ENCODE data around the gene MSANTD1. TPM values are rescaled to one million over a fixed set of nuclear protein-coding genes. Genes with fewer than 3 reads are reported as not detected.

MSANTD1 gene
- total and polyA plus RNA-seq, 7 donors = 0.11 to 0.94 (median 0.34) TPM

DNA sequence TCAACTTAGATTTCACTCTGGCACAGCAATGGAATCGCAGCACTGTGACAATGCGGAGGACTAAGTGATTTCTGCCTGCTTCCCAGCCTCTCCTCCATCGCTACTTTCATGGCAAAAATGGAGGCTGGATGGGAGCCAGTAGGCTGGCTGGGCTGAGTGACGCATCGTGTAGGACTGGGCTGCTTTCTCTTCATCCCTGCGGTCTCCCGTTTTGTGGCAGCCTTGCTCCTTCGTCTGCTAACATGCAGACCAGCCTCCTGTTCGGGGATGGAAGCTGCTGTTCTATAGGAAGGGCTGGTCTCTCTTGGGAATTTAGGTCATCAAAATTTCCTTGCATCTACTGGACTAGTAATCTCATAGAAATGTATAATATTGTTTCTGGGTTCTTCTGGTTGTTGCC lies 28.0 kb downstream of the MSANTD1 start:
- H3K36me3 ChIP-seq (ENCODE audit: insufficient read depth in 1 of 2, low read depth in 1 of 2) = no peaks in the 10 kb centered on the region
- H3K27me3 ChIP-seq (ENCODE audit: insufficient read depth in 3 of 3, low read length in 2 of 3) = no peaks in the 10 kb centered on the region
- intact Hi-C loops (cut with DNase I) = no loop called here
- no peaks in the 10 kb centered on the region for H3K4me1 ChIP-seq
- WGBS, 3 donors = 61 to 63% (median 62%) methylated on average over 9 of the region's 9 CpGs
- ATAC-seq (peak in 2 of 4 donors; percentile 36 to 42), DNase-seq (no peak)
- H3K27ac ChIP-seq = no peak overlapping the region
- H3K9me3 ChIP-seq = no peaks in the 10 kb centered on the region
- TF ChIP-seq, protein P1, sequence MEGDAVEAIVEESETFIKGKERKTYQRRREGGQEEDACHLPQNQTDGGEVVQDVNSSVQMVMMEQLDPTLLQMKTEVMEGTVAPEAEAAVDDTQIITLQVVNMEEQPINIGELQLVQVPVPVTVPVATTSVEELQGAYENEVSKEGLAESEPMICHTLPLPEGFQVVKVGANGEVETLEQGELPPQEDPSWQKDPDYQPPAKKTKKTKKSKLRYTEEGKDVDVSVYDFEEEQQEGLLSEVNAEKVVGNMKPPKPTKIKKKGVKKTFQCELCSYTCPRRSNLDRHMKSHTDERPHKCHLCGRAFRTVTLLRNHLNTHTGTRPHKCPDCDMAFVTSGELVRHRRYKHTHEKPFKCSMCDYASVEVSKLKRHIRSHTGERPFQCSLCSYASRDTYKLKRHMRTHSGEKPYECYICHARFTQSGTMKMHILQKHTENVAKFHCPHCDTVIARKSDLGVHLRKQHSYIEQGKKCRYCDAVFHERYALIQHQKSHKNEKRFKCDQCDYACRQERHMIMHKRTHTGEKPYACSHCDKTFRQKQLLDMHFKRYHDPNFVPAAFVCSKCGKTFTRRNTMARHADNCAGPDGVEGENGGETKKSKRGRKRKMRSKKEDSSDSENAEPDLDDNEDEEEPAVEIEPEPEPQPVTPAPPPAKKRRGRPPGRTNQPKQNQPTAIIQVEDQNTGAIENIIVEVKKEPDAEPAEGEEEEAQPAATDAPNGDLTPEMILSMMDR (IDR thresholded peaks at IDR 0.05) = no peak
- H3K4me3 ChIP-seq = no peak overlapping the region

DNA sequence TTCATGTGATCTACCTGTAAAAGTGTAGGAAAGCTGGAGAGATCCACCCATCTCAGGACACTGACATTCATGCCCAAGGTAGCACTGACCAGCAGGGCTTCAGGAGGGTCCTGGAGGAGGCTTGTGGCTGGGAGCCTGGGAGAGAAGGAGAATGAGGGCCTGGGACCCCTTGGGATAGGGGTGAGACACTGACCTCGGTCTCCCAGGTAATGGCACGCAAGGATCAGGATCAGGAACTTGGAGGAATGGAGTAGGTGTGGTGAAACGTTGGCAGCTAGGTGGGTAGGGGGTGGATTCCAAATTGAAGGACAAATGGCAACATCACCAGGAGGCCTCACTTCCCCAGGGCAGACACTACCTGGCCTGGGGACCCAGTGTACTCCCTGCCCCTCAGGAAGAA lies 31.5 kb downstream of the MSANTD1 start:
- Histone ChIP-seq H3K36me3 (ENCODE audit: insufficient read depth in 1 of 2, low read depth in 1 of 2) (no peaks in the 10 kb centered on the region), H3K4me1 (peaks cover 2% of the 10 kb centered on the region), H3K4me3 (no peak overlapping the region), H3K9me3 (no peaks in the 10 kb centered on the region), H3K27me3 (ENCODE audit: insufficient read depth in 3 of 3, low read length in 2 of 3) (no peaks in the 10 kb centered on the region), H3K27ac (no peak overlapping the region)
- ATAC-seq = no peak
- WGBS, 3 donors = 90 to 94% (median 90%) methylated on average over 3 of the region's 3 CpGs
- no peak for DNase-seq
- TF ChIP-seq, protein P1 (IDR thresholded peaks at IDR 0.05) = no peak
- intact Hi-C loops (cut with DNase I) = no loop called here

DNA sequence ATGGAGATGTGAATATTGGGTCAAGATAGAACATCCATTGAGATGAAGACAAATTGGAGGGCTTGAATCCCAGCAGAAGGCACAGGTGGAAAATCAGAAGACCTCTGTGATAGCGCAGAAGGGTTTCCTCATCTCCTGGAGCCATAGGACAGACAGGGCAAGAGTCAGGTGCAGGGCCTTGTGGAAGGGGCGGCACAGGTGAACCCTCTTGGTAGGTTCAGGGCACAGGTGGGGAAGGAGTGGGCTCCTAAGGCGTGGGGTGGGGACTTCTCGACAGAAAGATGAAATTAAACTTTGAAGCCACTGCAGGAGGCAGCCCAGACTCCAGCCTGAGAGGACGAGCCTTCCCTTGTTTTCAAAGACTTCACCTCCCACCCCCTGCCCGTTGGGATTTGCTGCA lies 34.5 kb downstream of the MSANTD1 start:
- no peak for ATAC-seq
- no peak for DNase-seq
- TF ChIP-seq, protein P1 (IDR thresholded peaks at IDR 0.05) = no peak
- H3K4me1 ChIP-seq = peaks cover 11% of the 10 kb centered on the region
- 78 to 81% (median 80%) methylated on average over 6 of the region's 6 CpGs for WGBS, 3 donors
- H3K27ac ChIP-seq = no peak overlapping the region
- H3K4me3 ChIP-seq = no peak overlapping the region
- H3K36me3 ChIP-seq (ENCODE audit: insufficient read depth in 1 of 2, low read depth in 1 of 2) = no peaks in the 10 kb centered on the region
- no peaks in the 10 kb centered on the region for H3K27me3 ChIP-seq (ENCODE audit: insufficient read depth in 3 of 3, low read length in 2 of 3)
- H3K9me3 ChIP-seq = no peaks in the 10 kb centered on the region
- intact Hi-C loops (cut with DNase I) = no loop called here

DNA sequence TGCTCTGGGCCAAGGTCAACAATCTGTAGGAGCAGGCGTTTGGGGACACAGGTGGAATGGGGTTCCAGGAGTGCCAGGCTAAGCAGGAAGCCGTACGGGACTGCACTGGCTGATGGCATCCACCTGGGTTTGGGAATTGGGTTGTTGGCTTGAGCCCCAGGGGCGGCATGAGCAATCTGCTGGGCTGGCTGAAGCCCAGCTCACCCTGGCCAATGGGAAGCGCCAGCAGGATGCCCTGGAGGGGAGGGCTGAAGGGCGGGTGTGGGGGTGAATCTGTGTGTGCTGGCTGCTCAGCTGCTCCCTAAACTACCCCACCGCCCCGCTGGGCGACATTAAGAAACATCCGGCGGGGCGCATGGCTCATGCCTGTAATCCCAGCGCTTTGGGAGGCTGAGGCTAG lies 35.0 kb downstream of the MSANTD1 start:
- TF ChIP-seq, protein P1 (IDR thresholded peaks at IDR 0.05) = no peak
- intact Hi-C loops (cut with DNase I) = no loop called here
- 48 to 65% (median 60%) methylated on average over 13 of the region's 13 CpGs for WGBS, 3 donors
- Histone ChIP-seq H3K4me3 (no peak overlapping the region), H3K36me3 (ENCODE audit: insufficient read depth in 1 of 2, low read depth in 1 of 2) (no peaks in the 10 kb centered on the region), H3K4me1 (peaks cover 11% of the 10 kb centered on the region), H3K9me3 (no peaks in the 10 kb centered on the region), H3K27ac (no peak overlapping the region), H3K27me3 (ENCODE audit: insufficient read depth in 3 of 3, low read length in 2 of 3) (no peaks in the 10 kb centered on the region)
- peak in 1 of 2 donors; percentile 18 for DNase-seq
- peak in 3 of 4 donors; percentile 23 to 29 (median 29) for ATAC-seq

All from psoas muscle (tissue), 8 donors.